Uterus (tissue), 2 donors: ENCODE results near the gene GTF3C5.

Experiments used
- POLR2A ChIP-seq, 2 donors: fragments of 450-650 bp; IDR thresholded peaks; one replicate each; pipeline ENCODE4 v1.6.1; 2016; ENCODE audit warnings: antibody characterized with exemption in 2 of 2, mild to moderate bottlenecking in 1 of 2, moderate library complexity in 1 of 2
- TF ChIP-seq, protein P1 (sequence below), 4 experiments: fragments of 200-600 bp in 2 of 4; fragments of 450-650 bp in 2 of 4; sonication (generic) in 2 of 4; IDR thresholded peaks; one replicate each; pipeline ENCODE4 v1.5.1; 2016 to 2019; ENCODE audit warnings: antibody characterized with exemption in 4 of 4, mild to moderate bottlenecking in 2 of 4, moderate library complexity in 1 of 4

DNA sequence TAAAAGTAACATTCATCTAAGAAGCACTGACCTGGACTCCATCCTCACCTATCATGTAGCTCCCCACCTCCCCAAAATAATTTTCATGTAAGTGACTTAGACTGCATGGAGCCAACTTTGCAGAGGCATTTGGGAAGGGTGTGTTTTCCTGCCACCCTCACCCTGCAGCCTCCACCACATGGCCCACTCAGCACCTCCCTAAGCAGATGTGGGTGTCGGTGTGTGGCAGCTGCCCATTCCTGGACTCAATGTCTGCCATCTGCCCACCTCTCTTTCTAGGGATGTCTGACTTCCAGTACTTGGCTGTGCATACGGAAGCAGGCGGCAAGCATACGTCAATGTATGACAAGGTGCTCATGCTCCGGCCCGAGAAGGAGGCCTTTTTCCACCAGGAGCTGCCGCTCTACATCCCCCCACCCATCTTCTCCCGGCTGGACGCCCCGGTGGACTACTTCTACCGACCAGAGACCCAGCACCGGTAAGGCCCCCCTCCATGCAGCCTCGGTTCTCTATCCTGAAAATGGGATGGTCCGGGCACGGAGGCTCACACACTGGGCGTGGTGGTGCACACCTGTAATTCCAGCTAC lies 12.7 kb downstream of the GTF3C5 start:
- TF ChIP-seq, protein P1, sequence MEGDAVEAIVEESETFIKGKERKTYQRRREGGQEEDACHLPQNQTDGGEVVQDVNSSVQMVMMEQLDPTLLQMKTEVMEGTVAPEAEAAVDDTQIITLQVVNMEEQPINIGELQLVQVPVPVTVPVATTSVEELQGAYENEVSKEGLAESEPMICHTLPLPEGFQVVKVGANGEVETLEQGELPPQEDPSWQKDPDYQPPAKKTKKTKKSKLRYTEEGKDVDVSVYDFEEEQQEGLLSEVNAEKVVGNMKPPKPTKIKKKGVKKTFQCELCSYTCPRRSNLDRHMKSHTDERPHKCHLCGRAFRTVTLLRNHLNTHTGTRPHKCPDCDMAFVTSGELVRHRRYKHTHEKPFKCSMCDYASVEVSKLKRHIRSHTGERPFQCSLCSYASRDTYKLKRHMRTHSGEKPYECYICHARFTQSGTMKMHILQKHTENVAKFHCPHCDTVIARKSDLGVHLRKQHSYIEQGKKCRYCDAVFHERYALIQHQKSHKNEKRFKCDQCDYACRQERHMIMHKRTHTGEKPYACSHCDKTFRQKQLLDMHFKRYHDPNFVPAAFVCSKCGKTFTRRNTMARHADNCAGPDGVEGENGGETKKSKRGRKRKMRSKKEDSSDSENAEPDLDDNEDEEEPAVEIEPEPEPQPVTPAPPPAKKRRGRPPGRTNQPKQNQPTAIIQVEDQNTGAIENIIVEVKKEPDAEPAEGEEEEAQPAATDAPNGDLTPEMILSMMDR (IDR thresholded peaks at IDR 0.05) = no peak
- TF ChIP-seq POLR2A (IDR thresholded peaks at IDR 0.05) = no peak
